MM.1S (cell line): ENCODE data around the gene WT1.

Experiments
- DNase-seq: peaks from one replicate; pipeline ENCODE4 v3.0.0-alpha.2; 2015
- H2AFZ ChIP-seq: fragments of 300-600 bp; sonication (generic); 2 replicates; pipeline ENCODE4 v1.6.0; 2016; ENCODE audit warnings: antibody characterized with exemption, low read length
- H3F3A ChIP-seq: fragments of 300-600 bp; sonication (generic); 2 replicates; pipeline ENCODE4 v1.6.1; 2016; ENCODE audit warnings: mild to moderate bottlenecking, antibody characterized with exemption, low read length, moderate library complexity, mixed read lengths; ENCODE audit not compliant: insufficient read depth
- H3K27ac ChIP-seq: fragments of 300-600 bp; sonication (generic); 2 replicates; pipeline ENCODE4 v1.5.1; 2016; ENCODE audit warnings: mild to moderate bottlenecking, low read length
- H3K27me3 ChIP-seq: fragments of 300-600 bp; sonication (generic); replicated peaks from 2 replicates; pipeline ENCODE4 v1.6.0; 2016; ENCODE audit warnings: low read length; ENCODE audit not compliant: insufficient read depth
- H3K36me3 ChIP-seq: fragments of 300-600 bp; sonication (generic); replicated peaks from 2 replicates; pipeline ENCODE4 v1.6.1; 2016; ENCODE audit warnings: mild to moderate bottlenecking, low read length, mixed read lengths; ENCODE audit not compliant: insufficient read depth
- H3K4me1 ChIP-seq: fragments of 300-600 bp; sonication (generic); 2 replicates; pipeline ENCODE4 v1.6.1; 2016; ENCODE audit warnings: low read length, mixed read lengths
- H3K4me2 ChIP-seq: fragments of 300-600 bp; sonication (generic); 2 replicates; pipeline ENCODE4 v1.6.0; 2016; ENCODE audit warnings: low read depth, low read length
- H3K4me3 ChIP-seq: fragments of 300-600 bp; sonication (generic); 2 replicates; pipeline ENCODE4 v1.5.1; 2016; ENCODE audit warnings: low read length, mixed read lengths
- H3K79me2 ChIP-seq: fragments of 300-600 bp; sonication (generic); 2 replicates; pipeline ENCODE4 v1.6.1; 2016; ENCODE audit warnings: mixed run types, low read length, mixed read lengths
- H3K9ac ChIP-seq: fragments of 300-600 bp; sonication (generic); 2 replicates; pipeline ENCODE4 v1.6.1; 2016; ENCODE audit warnings: low read length, mixed read lengths
- H3K9me2 ChIP-seq: fragments of 300-600 bp; sonication (generic); replicated peaks from 2 replicates; pipeline ENCODE4 v1.6.1; 2016; ENCODE audit warnings: mild to moderate bottlenecking, low read length, mixed read lengths; ENCODE audit not compliant: insufficient read depth
- H3K9me3 ChIP-seq: fragments of 300-600 bp; sonication (generic); replicated peaks from 2 replicates; pipeline ENCODE4 v1.6.1; 2016; ENCODE audit warnings: mild to moderate bottlenecking, low read length, mixed read lengths; ENCODE audit not compliant: insufficient read depth
- H4K20me1 ChIP-seq: fragments of 300-600 bp; sonication (generic); 2 replicates; pipeline ENCODE4 v1.6.1; 2016; ENCODE audit warnings: mild to moderate bottlenecking, low read length, moderate library complexity, mixed read lengths; ENCODE audit not compliant: insufficient read depth
- EZH2 ChIP-seq: fragments of 300-600 bp; sonication (generic); optimal IDR thresholded peaks from 2 replicates; pipeline ENCODE3; 2017; ENCODE audit warnings: low read depth, mild to moderate bottlenecking, antibody characterized with exemption, low read length, mixed read lengths
- EZH2phosphoT487 ChIP-seq: fragments of 300-600 bp; sonication (generic); IDR thresholded peaks from 2 replicates; pipeline ENCODE4 v1.6.1; 2018; ENCODE audit warnings: antibody characterized with exemption, low read length
- TF ChIP-seq, protein P1 (sequence below): fragments of 300-600 bp; sonication (generic); IDR thresholded peaks from 2 replicates; pipeline ENCODE4 v1.5.1; 2016; ENCODE audit warnings: antibody characterized with exemption, low read length, mixed read lengths

Gene WT1

DNA sequence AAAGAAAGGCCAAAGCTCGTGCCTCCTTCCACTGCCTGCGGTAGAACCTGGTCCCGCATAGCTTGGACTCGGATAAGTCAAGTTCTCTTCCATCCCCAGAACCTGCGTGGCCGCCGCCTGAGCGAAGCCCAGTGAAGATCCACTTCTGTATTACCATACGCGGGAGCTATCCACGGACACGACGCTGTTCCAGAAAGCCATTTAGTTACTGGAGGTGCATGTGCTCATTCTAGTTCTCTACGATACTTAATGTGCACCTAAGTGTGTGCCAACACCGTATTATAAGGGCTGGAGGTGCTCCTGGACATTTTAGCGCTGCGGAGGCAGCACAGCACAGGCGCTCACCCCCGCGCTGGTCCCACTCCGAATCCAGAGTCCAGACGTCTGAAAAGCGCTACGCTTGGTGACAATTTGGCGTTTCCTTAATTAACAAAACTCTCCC lies 1.4 kb downstream of the WT1 start:
- DNase-seq, result no peak
- no peaks in the 10 kb centered on the region for H3F3A ChIP-seq
- no peaks in the 10 kb centered on the region for H3K9me3 ChIP-seq
- H3K79me2 ChIP-seq, result no peaks in the 10 kb centered on the region
- no peaks in the 10 kb centered on the region for H3K9me2 ChIP-seq
- no peaks in the 10 kb centered on the region for H3K36me3 ChIP-seq
- TF ChIP-seq EZH2 (no peak), EZH2phosphoT487 (no peak)
- TF ChIP-seq, protein P1, sequence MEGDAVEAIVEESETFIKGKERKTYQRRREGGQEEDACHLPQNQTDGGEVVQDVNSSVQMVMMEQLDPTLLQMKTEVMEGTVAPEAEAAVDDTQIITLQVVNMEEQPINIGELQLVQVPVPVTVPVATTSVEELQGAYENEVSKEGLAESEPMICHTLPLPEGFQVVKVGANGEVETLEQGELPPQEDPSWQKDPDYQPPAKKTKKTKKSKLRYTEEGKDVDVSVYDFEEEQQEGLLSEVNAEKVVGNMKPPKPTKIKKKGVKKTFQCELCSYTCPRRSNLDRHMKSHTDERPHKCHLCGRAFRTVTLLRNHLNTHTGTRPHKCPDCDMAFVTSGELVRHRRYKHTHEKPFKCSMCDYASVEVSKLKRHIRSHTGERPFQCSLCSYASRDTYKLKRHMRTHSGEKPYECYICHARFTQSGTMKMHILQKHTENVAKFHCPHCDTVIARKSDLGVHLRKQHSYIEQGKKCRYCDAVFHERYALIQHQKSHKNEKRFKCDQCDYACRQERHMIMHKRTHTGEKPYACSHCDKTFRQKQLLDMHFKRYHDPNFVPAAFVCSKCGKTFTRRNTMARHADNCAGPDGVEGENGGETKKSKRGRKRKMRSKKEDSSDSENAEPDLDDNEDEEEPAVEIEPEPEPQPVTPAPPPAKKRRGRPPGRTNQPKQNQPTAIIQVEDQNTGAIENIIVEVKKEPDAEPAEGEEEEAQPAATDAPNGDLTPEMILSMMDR, result no peak
- no peak overlapping the region for H3K27ac ChIP-seq
- no peak overlapping the region for H2AFZ ChIP-seq
- no peak overlapping the region for H3K4me2 ChIP-seq
- H3K4me3 ChIP-seq, result no peak overlapping the region
- no peaks in the 10 kb centered on the region for H4K20me1 ChIP-seq
- H3K9ac ChIP-seq, result no peak overlapping the region
- H3K27me3 ChIP-seq, result peaks cover 24% of the 10 kb centered on the region
- H3K4me1 ChIP-seq, result no peaks in the 10 kb centered on the region

DNA sequence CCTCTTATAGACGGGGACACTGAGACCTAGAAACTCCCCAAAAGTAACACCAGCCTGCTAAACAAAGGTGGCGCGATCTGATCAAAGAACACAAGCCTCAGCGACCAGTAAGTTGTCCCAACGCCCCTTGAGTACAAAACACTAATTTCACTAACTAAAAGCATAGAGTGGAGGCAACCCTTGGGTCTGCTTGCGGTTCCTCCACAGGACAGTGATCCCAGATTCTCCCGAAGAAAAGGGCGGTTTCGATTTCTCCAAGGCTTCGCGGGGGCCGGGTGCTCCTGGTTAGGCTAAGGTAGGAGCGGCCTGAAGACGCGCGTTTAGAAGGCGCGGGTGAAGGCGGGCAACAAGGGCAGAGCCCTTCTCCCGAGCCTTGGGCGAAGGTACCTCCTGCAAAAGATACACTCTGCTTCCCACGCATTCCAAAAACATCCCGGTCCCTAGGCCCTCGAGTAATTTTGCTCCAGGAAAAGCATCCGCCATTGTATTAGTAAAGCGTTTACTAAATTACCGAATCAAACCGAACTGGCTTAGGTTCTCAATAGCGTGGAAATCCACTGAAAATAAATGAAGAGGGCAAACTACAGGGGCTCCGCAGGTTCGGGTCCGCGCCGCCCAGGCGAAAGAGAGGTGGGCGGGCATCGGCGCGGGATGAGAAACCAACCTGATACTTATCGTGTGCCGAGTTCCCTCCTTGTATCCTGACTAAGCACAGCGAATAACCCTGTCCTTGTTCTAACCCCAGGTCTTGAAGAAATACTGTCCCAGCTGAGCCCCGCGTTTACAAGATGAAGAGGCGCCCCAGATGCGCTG lies 2.0 kb downstream of the WT1 start:
- Histone ChIP-seq H3K79me2 (no peaks in the 10 kb centered on the region), H3K4me3 (no peak overlapping the region), H3K9ac (no peak overlapping the region), H3K4me2 (no peak overlapping the region), H3K27ac (no peak overlapping the region), H3K9me2 (no peaks in the 10 kb centered on the region), H3K9me3 (no peaks in the 10 kb centered on the region), H3F3A (no peaks in the 10 kb centered on the region), H3K27me3 (peaks cover 24% of the 10 kb centered on the region), H2AFZ (no peak overlapping the region), H4K20me1 (no peaks in the 10 kb centered on the region), H3K36me3 (no peaks in the 10 kb centered on the region), H3K4me1 (no peaks in the 10 kb centered on the region)
- TF ChIP-seq EZH2phosphoT487, result no peak
- no peak for DNase-seq

DNA sequence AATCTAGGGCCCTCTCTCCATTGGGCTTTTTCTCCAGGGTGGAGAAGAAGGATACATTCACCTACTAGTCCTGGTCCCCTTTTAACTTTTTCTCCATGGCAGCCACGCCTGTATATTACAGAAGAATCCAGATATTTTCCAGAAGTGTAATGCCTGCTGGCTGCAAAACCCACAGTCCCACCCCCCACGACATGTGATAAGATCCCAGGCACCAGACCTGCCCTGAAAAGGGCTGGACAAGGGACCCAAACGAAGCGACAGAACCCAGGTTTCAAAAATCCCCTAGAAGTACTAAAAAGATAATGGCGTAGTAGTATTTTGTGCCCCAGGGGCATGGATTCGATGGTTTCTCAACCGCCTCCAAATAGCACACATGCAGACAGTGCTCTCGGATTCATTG lies 2.8 kb downstream of the WT1 start:
- Histone ChIP-seq H3K9ac (no peak overlapping the region), H3K27ac (no peak overlapping the region), H3K4me2 (no peak overlapping the region), H3K27me3 (peaks cover 20% of the 10 kb centered on the region; the same call in 1 of the 2 replicates), H3K9me3 (no peaks in the 10 kb centered on the region), H4K20me1 (no peaks in the 10 kb centered on the region), H3K4me3 (no peak overlapping the region), H3K36me3 (no peaks in the 10 kb centered on the region), H3F3A (no peaks in the 10 kb centered on the region), H3K4me1 (no peaks in the 10 kb centered on the region), H3K79me2 (no peaks in the 10 kb centered on the region), H3K9me2 (no peaks in the 10 kb centered on the region), H2AFZ (no peak overlapping the region)
- DNase-seq, result no peak
- TF ChIP-seq, protein P1, result no peak
- TF ChIP-seq EZH2, result no peak
- TF ChIP-seq EZH2phosphoT487, result no peak
